GM15510 (cell line): ENCODE measurements around the gene CPNE1.

ENCODE experiments used
- POLR2A ChIP-seq: IDR thresholded peaks from 3 replicates; pipeline ENCODE4 v1.6.1; 2011; ENCODE audit warnings: borderline replicate concordance; ENCODE audit not compliant: insufficient read length; ENCODE audit errors: extremely low read depth

CPNE1 gene

DNA sequence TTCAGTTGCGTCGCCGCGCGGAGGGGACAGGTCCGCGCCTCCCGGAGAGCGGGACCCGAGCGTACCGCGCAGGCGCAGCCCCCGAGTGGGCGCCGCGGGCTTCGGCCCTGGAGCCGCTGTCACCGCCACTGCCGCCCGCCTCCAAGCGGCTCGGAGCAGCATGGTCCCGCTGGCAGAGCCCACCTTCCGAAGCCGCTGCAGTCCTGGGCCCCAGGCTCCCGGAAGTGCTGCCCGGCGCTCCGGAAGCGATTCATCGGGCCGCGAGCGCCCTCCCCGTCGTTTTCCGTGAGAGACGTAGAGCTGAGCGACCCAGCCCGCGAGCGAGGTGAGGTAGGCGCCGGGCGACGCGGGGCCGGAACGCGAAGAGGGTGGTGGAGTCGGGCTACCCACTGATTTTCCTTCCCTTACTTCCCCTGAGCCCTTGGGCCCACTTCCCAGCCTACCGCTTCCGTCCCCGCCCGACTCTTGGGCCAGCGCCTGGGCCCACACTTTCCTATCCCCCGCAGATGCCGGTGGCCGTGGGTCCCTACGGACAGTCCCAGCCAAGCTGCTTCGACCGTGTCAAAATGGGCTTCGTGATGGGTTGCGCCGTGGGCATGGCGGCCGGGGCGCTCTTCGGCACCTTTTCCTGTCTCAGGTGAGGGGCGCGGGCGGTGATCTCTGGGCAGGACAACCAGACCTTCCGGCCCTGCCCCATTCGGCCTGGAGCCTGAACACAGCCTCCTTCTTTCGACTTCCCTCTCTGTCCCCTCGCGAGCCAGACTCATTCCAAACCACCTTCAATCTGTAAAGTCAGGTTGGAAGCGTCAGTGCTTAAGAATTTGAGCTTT, 34.6 kb upstream of the CPNE1 start, which contains the start of the genes NFS1 and ROMO1:
Gene NFS1, minus strand, starts transcription at position 226 of the 830 bp plus-strand sequence. Its CDS starts 64 bp downstream, at position 162.
Gene ROMO1, plus strand, starts transcription at position 279 of the 830 bp plus-strand sequence. Its CDS starts 228 bp downstream, at position 507.
- peak; percentile 79 for TF ChIP-seq POLR2A

- no peak for TF ChIP-seq POLR2A
These were observed 33.8 kb upstream of the CPNE1 start for GRCh38 chr20:35698298-35699126.

- no peak for TF ChIP-seq POLR2A
These were observed 33.1 kb upstream of the CPNE1 start for GRCh38 chr20:35697696-35698297.

GRCh38 chr20:35695978-35696377, 31.3 kb upstream of the CPNE1 start:
- no peak for TF ChIP-seq POLR2A

- no peak for TF ChIP-seq POLR2A
These were observed 30.6 kb upstream of the CPNE1 start for GRCh38 chr20:35695245-35695749.

DNA sequence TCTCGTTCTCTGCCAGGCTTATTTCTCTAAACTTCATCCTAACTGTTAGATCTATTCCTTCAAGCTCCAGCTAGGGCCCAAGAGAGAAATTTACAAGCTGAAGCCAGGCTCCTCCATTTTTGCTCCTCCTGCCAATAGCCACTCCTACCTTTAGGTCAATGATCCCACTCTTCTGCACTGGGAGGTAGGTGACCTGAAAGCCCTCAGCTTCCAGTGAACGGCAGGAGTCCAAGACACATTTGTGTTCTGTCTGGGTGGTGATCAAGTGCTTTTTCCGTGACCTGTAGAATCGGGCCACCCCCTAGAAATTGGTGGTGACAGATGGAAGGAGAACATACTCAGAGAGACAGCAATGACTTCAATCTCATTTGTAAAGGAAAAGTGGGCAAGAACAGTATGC, 25.6 kb upstream of the CPNE1 start:
- TF ChIP-seq POLR2A = no peak

DNA sequence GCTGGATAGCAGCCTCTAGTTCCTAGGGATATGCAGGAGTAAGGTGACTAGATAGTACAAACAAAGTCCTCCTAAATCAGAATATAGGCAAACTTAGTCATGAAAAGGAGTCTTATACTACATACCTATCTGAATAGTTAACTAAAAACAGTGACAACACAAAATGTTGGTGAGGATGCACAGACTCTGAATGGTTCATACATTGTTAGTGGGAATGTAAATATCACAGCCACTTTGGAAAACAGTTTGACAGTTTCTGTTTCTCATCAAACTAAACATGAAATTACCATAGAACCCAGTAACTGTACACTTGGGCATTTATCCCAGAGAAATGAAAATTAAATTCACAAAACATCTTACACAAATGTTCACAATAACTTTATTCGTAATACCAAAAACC, 17.3 kb upstream of the CPNE1 start:
- TF ChIP-seq POLR2A = no peak

GRCh38 chr20:35680452-35681183, 15.9 kb upstream of the CPNE1 start:
- no peak for TF ChIP-seq POLR2A

- no peak for TF ChIP-seq POLR2A
These were observed 10.2 kb upstream of the CPNE1 start for GRCh38 chr20:35674921-35675320.

DNA sequence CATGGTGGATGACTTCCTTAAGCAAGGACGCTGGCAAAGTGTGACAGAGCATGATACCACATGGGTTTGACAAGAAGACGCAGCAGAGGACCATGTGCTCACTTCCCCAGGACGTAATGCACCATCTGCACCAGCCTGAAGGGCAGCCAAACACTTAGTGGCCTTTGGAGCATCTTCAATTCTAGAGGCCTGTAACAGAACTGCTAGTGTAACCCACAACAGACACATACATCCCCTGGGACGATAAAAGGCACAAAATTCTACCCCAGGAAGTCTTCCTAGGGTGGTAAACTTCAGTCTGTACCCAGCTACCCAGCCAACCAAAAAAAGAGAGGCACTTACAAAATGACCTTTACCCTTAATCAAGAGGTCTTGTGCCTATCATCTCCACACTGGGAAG, 9.2 kb upstream of the CPNE1 start:
- TF ChIP-seq POLR2A = no peak

- no peak for TF ChIP-seq POLR2A
These were observed 5.0 kb upstream of the CPNE1 start for GRCh38 chr20:35669681-35670080.

DNA sequence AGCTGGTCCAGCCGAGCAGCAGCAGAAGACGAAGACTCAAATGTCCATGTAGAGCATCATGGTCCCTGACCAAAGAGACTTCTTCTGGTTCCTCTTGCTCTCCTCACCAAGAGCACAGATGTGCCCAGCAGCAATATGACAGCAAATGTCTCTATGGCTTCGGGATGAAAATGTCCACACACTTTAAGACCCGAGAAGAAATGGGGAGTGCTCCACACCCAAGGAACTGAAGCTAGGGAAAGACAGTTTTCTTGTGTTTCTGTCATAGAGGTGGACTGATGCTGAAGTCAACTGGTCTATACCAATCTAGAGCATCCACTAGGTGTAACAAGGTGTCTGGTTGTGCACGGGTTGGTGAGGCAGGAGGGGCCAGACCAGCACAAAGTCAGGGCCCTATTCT, 4.5 kb upstream of the CPNE1 start:
- TF ChIP-seq POLR2A = no peak

DNA sequence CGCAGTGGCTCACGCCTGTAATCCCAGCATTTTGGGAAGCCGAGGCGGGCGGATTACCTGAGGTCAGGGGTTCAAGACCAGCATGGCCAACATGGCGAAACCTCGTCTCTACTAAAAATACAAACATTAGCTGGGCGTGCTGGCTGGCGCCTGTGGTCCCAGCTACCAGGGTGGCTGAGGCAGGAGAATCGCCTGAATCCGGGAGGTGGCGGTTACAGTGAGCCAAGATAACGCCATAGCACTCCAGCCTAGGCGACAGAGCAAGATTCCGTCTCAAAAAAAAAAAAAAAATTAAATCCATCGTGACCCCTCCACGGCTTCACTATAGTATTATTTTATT, 1.2 kb upstream of the CPNE1 start:
- TF ChIP-seq POLR2A = no peak
